Osteocyte (in vitro differentiated cells): ENCODE data around the gene ZBTB40. TPM values are rescaled to one million over a fixed set of nuclear protein-coding genes. Genes with fewer than 3 reads are reported as not detected.

Experiments
- DNase-seq: peaks from one replicate; pipeline ENCODE4 v3.0.0; 2021; ENCODE audit warnings: mixed read lengths; ENCODE audit not compliant: unreplicated experiment; ENCODE audit errors: extremely low spot score
- H3K27ac Mint-ChIP-seq: one replicate; pipeline ENCODE4 v1.8.0; 2021; ENCODE audit warnings: mild to moderate bottlenecking, mixed read lengths; ENCODE audit not compliant: unreplicated experiment
- H3K27me3 Mint-ChIP-seq: one replicate; pipeline ENCODE4 v1.8.0; 2021; ENCODE audit warnings: mixed read lengths; ENCODE audit not compliant: unreplicated experiment
- H3K36me3 Mint-ChIP-seq: one replicate; pipeline ENCODE4 v1.8.0; 2021; ENCODE audit warnings: mixed read lengths; ENCODE audit not compliant: unreplicated experiment
- H3K4me1 Mint-ChIP-seq: one replicate; pipeline ENCODE4 v1.8.0; 2021; ENCODE audit warnings: mixed read lengths; ENCODE audit not compliant: unreplicated experiment
- H3K4me3 Mint-ChIP-seq: one replicate; pipeline ENCODE4 v1.8.0; 2021; ENCODE audit warnings: mild to moderate bottlenecking, moderate library complexity, mixed read lengths; ENCODE audit not compliant: unreplicated experiment
- H3K9me3 Mint-ChIP-seq: one replicate; pipeline ENCODE4 v1.8.0; 2021; ENCODE audit warnings: mixed read lengths; ENCODE audit not compliant: unreplicated experiment
- CTCF ChIP-seq: fragments of 200-600 bp; sonication (generic); IDR thresholded peaks from 2 replicates; pipeline ENCODE4 v1.5.0; 2021; ENCODE audit warnings: antibody characterized with exemption, mild to moderate bottlenecking, moderate library complexity
- total RNA-seq: library from RNA; stranded (reverse); gene quantifications from 2 replicates; pipeline ENCODE4 v1.2.1, GENCODE V29; 2021

The ZBTB40 gene
- total RNA-seq, 1 donor from 2014 or later, result 23.6 TPM

DNA sequence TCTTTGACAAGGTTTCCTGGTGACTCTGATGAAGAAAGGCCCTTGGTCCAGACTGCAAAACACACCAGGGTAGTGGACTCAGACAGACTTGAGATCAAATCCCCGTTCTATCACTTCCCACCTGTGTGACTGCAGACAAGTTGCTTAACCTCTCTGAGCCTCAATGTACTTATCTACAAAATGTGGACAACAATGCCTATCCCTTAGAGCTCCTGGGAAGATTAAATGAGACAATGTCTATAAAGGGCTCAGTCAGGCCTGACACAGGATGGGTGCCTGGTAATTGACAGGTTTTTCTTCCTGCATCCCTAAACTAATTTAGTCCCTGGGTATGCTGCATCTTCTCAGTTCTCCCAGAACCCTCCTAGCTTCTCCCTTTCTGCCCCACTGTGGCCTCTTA lies 37.9 kb upstream of the ZBTB40 start:
- Mint-ChIP-seq H3K27me3 (peaks cover 5% of the 10 kb centered on the region), H3K4me1 (peaks cover 35% of the 10 kb centered on the region), H3K36me3 (peaks cover 3% of the 10 kb centered on the region), H3K9me3 (peaks cover 6% of the 10 kb centered on the region), H3K4me3 (no peak overlapping the region), H3K27ac (peak overlapping the region; percentile 82)
- no peak for DNase-seq
- TF ChIP-seq CTCF, result no peak

DNA sequence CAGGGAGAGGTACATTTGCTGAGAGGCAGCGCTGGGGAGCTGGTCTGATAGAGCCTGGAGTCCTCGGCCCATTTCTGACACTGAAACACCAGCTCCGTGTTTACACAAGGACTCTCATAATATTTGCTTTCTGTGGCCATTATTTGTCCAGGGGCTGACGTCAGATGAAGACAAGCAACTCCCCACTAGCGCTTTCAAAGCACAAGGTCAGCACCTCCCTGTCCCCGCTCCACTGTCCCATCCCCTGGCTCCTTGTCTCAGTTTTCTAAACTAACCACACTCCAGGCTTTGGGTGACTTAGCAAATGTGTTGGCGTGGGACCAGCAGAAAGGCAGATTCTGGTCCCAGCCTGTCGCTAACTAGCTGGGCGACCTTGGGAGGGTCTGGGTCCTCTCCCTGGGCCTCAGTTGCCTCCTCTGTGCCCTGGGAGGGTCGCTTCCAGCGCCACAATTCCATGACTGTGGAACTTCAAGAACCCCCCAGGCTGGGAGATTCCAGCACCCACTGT lies 37.4 kb upstream of the ZBTB40 start:
- Mint-ChIP-seq H3K27me3 (peaks cover 5% of the 10 kb centered on the region), H3K36me3 (peaks cover 3% of the 10 kb centered on the region), H3K4me3 (no peak overlapping the region), H3K4me1 (peaks cover 38% of the 10 kb centered on the region), H3K9me3 (peaks cover 6% of the 10 kb centered on the region), H3K27ac (peak overlapping the region; percentile 82)
- DNase-seq, result no peak
- TF ChIP-seq CTCF, result no peak

- H3K9me3 Mint-ChIP-seq, result peaks cover 6% of the 10 kb centered on the region
- H3K27me3 Mint-ChIP-seq, result peaks cover 10% of the 10 kb centered on the region
- no peak overlapping the region for H3K27ac Mint-ChIP-seq
- peaks cover 38% of the 10 kb centered on the region for H3K4me1 Mint-ChIP-seq
- TF ChIP-seq CTCF, result no peak
- peaks cover 3% of the 10 kb centered on the region for H3K36me3 Mint-ChIP-seq
- H3K4me3 Mint-ChIP-seq, result no peak overlapping the region
- DNase-seq, result no peak
Measured at GRCh38 chr1:22415489-22415888, 36.2 kb upstream of the ZBTB40 start.

DNA sequence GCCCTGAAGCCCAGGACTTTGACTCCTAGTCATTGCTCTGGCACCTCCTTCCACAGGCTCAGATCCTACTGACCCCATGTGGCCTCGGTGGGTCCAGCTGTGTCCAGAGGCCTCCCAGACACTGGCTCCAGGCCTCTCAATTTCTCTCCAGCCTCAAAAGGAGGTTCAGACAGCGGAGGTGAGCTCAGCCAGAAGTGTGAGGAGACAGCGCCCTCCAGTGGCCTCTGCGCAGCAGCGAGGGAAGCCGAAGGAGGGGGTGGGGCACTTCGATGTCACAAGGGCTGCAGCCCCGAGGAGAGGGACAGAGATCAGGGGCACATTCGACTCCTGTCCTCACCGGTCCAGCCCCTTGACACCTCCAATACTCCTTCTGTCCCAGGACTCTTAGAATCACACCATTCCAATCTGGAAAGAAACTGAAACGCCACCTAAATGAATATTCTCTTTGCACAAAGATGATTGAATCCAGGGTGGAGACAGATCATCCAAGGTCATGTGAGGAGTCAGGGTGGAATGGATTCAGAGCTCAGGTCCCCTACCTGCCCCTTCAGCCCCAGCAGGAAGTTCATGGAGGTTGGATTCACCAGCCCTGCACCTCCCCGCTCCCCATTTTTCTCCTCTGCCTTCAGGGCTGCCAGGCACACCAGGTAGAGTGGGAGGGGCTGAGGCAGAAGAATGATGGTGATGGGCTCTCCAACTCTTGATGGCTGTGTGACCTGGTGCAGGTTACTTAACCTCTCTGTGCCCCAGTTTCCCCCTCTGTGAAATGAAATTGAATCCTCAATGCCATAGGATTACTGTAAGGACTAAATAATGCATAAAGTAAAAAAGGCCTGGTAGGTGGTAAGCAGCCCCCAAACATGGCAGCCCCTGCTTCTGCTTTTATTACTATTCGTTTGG lies 34.8 kb upstream of the ZBTB40 start:
- H3K4me1 Mint-ChIP-seq, result peaks cover 38% of the 10 kb centered on the region
- no peak overlapping the region for H3K27ac Mint-ChIP-seq
- H3K9me3 Mint-ChIP-seq, result no peaks in the 10 kb centered on the region
- DNase-seq, result peak; percentile 92
- H3K4me3 Mint-ChIP-seq, result peak overlapping the region; percentile 42
- peaks cover 10% of the 10 kb centered on the region for H3K27me3 Mint-ChIP-seq
- peak; percentile 97 for TF ChIP-seq CTCF
- H3K36me3 Mint-ChIP-seq, result no peaks in the 10 kb centered on the region

DNA sequence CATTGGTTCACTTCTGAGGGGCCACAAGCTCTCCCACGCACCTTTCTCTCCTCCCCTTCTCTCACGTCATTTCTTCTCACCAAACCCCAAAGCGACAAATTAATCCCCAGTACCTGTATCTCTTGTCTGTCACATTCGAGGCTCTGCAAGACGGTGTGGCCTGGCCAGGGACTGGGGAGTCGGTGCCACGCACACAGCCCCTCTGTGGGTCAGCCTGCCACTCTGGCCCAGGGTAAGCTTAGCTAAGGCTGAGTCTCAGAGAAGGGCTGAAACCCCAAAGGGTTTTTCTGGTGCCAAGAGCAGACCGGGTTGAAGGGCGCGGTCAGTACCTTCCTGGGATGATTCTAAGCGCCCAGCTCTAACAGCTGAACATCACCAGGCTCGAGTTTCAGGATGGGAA lies 34.2 kb upstream of the ZBTB40 start:
- no peak for TF ChIP-seq CTCF
- Mint-ChIP-seq H3K27me3 (peaks cover 10% of the 10 kb centered on the region), H3K9me3 (no peaks in the 10 kb centered on the region), H3K4me3 (no peak overlapping the region), H3K27ac (no peak overlapping the region), H3K4me1 (peaks cover 34% of the 10 kb centered on the region), H3K36me3 (no peaks in the 10 kb centered on the region)
- no peak for DNase-seq
